Gastroesophageal sphincter (tissue), 3 donors: ENCODE measurements around the gene FAIM2.

Experiments used
- CTCF ChIP-seq, 4 experiments: fragments of 200-600 bp in 2 of 4; fragments of 450-650 bp in 2 of 4; sonication (generic) in 1 of 4; IDR thresholded peaks; one replicate each; pipeline ENCODE4 v1.5.1; 2017 to 2019; ENCODE audit warnings: antibody characterized with exemption in 4 of 4, mild to moderate bottlenecking in 2 of 4, moderate library complexity in 2 of 4
- EP300 ChIP-seq: sonication (generic); formaldehyde crosslinking; IDR thresholded peaks from one replicate; pipeline ENCODE4 v1.6.1; 2017; ENCODE audit warnings: antibody characterized with exemption, mild to moderate bottlenecking
- POLR2A ChIP-seq, 2 donors: fragments of 450-650 bp; IDR thresholded peaks; one replicate each; pipeline ENCODE4 v1.6.1; 2017; ENCODE audit warnings: antibody characterized with exemption in 2 of 2, mild to moderate bottlenecking in 2 of 2, moderate library complexity in 1 of 2

DNA sequence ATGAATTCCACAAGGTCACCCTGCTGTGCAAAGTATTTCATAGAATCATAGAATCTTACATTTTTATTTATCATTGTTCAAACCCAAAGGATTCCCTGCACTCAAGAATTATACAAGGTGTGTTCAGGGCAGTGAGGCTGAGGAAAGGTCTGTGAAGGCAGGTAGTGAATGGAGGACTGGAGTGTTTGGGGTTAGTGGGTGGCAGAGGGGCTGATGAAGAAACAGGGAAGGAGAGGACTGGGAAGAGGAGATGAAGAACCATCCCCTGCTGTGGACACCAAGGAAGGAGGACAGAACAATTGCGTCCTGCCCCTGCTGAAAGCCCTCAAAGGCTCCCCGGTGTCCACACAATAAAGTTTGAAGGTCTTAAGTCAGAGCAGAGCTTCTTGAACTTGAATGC lies 50.0 kb downstream of the FAIM2 start:
- TF ChIP-seq EP300 (no peak), CTCF (IDR thresholded peaks at IDR 0.05) (no peak), POLR2A (IDR thresholded peaks at IDR 0.05) (no peak)
